ENCODE results near the gene KRTAP10-9. TPM values are rescaled to one million over a fixed set of nuclear protein-coding genes. Genes with fewer than 3 reads are reported as not detected.

KRTAP10-9 gene
- polyA plus RNA-seq, 1 donor (not counting 4 experiments of a cell fraction or from before 2014, with no cell fraction given), result not detected

DNA sequence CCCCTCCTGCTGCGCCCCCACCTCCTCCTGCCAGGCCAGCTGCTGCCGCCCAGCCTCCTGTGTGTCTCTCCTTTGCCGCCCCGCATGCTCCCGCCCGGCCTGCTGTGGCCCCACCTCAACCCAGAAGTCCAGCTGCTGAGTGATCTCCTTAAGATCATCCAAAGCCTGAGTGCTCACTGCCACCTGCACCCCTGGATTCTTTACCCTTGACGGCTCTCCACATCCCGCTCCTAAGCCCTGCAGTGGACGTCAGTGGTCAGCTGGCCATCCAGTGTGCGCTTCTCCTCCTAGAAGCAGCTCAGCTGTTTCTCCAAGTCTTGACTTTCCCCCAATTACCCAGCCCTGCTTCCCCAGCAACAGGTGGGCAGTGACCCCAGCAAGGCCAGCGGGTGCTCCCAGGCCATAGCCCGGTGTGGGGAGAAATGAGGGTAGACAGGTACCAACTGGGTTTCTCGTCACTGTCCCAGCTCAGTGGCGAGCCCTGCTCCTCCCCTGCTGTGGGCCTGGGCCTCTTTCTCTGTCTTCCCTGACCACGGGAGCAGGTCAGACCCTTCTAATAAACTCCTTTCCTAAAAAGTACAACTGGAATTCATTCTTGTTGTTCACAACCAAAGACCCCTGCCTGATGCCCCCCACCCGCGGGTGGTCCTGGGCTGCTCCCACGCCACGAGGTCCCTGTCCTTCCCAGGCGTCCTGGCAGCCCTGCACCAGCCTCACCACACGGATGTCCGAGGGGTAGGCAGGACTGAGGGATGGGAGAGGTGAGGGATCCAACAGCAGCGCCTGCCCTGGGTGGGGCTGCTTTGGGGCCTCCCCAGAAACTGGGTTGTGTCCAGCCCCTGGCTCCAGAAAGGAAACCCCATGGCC, 25.1 kb upstream of the KRTAP10-9 start:
- dilution Hi-C loops (cut with MboI; ENCODE audit: extremely low pct_ligation_motif_present, low sequenced_read_pairs), result no loop called here
- DNase-seq (ENCODE audit: low read depth, low spot score), result no peak
- Histone ChIP-seq H3K9ac (ENCODE audit: control insufficient read depth, extremely low read depth, insufficient read depth, low read length) (no peak overlapping the region), H3K4me3 (ENCODE audit: control insufficient read depth in 2 of 3, extremely low read depth in 1 of 3, insufficient read depth in 2 of 3, low read depth in 1 of 3, low read length in 3 of 3) (no peak overlapping the region), H3K79me2 (ENCODE audit: control insufficient read depth, insufficient read depth, low read length) (no peaks in the 10 kb centered on the region), H3K27me3 (ENCODE audit: control insufficient read depth, extremely low read depth, insufficient read depth, low read length) (peaks cover 2% of the 10 kb centered on the region), H3K9me1 (ENCODE audit: control insufficient read depth, extremely low read depth, insufficient read depth, low read length) (no peaks in the 10 kb centered on the region), H3K4me2 (ENCODE audit: control insufficient read depth, extremely low read depth, insufficient read depth, low read depth, low read length) (no peak overlapping the region), H4K20me1 (ENCODE audit: control insufficient read depth, extremely low read depth, insufficient read depth, low read length) (no peaks in the 10 kb centered on the region), H2AFZ (ENCODE audit: control insufficient read depth, low read length) (no peak overlapping the region), H3K9me3 (ENCODE audit: control insufficient read depth, low read depth, low read length) (no peaks in the 10 kb centered on the region), H3K27ac (ENCODE audit: control insufficient read depth, insufficient read depth, low read length) (no peak overlapping the region), H3K4me1 (ENCODE audit: control insufficient read depth, extremely low read depth, insufficient read depth, low read length) (peaks cover 2% of the 10 kb centered on the region), H3K36me3 (ENCODE audit: control insufficient read depth in 2 of 2, extremely low read depth in 1 of 2, insufficient read depth in 2 of 2, low read length in 2 of 2) (no peaks in the 10 kb centered on the region)
- no peak for TF ChIP-seq CTCF (optimal IDR thresholded peaks at IDR 0.05 in 1 of 3, IDR thresholded peaks at IDR 0.05 in 1 of 3, conservative IDR thresholded peaks at IDR 0.05 in 1 of 3; ENCODE audit: extremely low read depth in 1 of 3, insufficient read depth in 2 of 3, low read length in 3 of 3)
- TF ChIP-seq EZH2 (IDR thresholded peaks at IDR 0.05; ENCODE audit: low read length), result no peak
- no peak for FAIRE-seq

- Histone ChIP-seq H3K79me2 (ENCODE audit: control insufficient read depth, insufficient read depth, low read length) (no peaks in the 10 kb centered on the region), H3K4me3 (ENCODE audit: control insufficient read depth in 2 of 3, extremely low read depth in 1 of 3, insufficient read depth in 2 of 3, low read depth in 1 of 3, low read length in 3 of 3) (no peak overlapping the region), H3K27me3 (ENCODE audit: control insufficient read depth, extremely low read depth, insufficient read depth, low read length) (peaks cover 2% of the 10 kb centered on the region), H4K20me1 (ENCODE audit: control insufficient read depth, extremely low read depth, insufficient read depth, low read length) (no peaks in the 10 kb centered on the region), H3K4me2 (ENCODE audit: control insufficient read depth, extremely low read depth, insufficient read depth, low read depth, low read length) (no peak overlapping the region), H2AFZ (ENCODE audit: control insufficient read depth, low read length) (no peak overlapping the region), H3K9me1 (ENCODE audit: control insufficient read depth, extremely low read depth, insufficient read depth, low read length) (no peaks in the 10 kb centered on the region), H3K36me3 (ENCODE audit: control insufficient read depth in 2 of 2, extremely low read depth in 1 of 2, insufficient read depth in 2 of 2, low read length in 2 of 2) (no peaks in the 10 kb centered on the region), H3K9ac (ENCODE audit: control insufficient read depth, extremely low read depth, insufficient read depth, low read length) (no peak overlapping the region), H3K27ac (ENCODE audit: control insufficient read depth, insufficient read depth, low read length) (no peak overlapping the region), H3K9me3 (ENCODE audit: control insufficient read depth, low read depth, low read length) (no peaks in the 10 kb centered on the region), H3K4me1 (ENCODE audit: control insufficient read depth, extremely low read depth, insufficient read depth, low read length) (peaks cover 2% of the 10 kb centered on the region)
- no peak for FAIRE-seq
- TF ChIP-seq CTCF (optimal IDR thresholded peaks at IDR 0.05 in 1 of 3, IDR thresholded peaks at IDR 0.05 in 1 of 3, conservative IDR thresholded peaks at IDR 0.05 in 1 of 3; ENCODE audit: extremely low read depth in 1 of 3, insufficient read depth in 2 of 3, low read length in 3 of 3) (no peak), EZH2 (IDR thresholded peaks at IDR 0.05; ENCODE audit: low read length) (no peak)
- dilution Hi-C loops (cut with MboI; ENCODE audit: extremely low pct_ligation_motif_present, low sequenced_read_pairs), result no loop called here
- DNase-seq (ENCODE audit: low read depth, low spot score), result no peak
These were observed 24.4 kb upstream of the KRTAP10-9 start for GRCh38 chr21:44602463-44602850.
